Right lung (tissue), 5 donors: ENCODE data around the gene DENND1A. TPM values are rescaled to one million over a fixed set of nuclear protein-coding genes. Genes with fewer than 3 reads are reported as not detected.
A peak's percentile ranks its signal among the peaks of the same experiment; 100 is the strongest.

Experiments used
- DNase-seq, 2 donors: peaks; one replicate each; pipeline ENCODE4 v3.0.0-alpha.2; 2013
- polyA plus RNA-seq, 5 donors: library from polyadenylated mRNA; unstranded; fragments of 120-200 nt; gene quantifications; one replicate each; pipeline versions ENCODE4 v1.2.1 to v1.2.3, GENCODE V29; 2013; ENCODE audit warnings: inconsistent platforms in 1 of 5, low replicate concordance in 1 of 5; ENCODE audit not compliant: insufficient read length in 5 of 5, insufficient read depth in 1 of 5

Gene DENND1A
- polyA plus RNA-seq, 5 donors, result 7.2 to 9.6 (median 8.9) TPM

DNA sequence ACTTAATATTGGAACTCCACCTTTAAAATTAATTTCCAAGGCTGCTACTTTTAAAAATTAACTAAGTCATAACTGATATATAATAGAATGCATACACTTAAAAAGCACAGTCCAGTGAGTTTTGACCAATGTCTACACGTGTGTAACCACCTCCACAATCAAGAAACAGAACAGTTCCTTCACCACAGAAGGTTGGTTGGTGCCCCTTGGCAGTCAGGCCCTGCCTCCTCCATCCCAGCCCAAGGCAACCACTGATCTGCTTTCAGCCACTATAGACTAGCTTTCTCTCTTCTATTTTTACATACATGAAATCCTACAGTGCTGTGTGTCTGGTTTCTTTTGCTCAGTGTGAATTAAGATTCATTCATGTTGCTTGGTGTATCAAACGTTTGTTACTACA lies 358.7 kb downstream of the DENND1A start:
- no peak for DNase-seq

DNA sequence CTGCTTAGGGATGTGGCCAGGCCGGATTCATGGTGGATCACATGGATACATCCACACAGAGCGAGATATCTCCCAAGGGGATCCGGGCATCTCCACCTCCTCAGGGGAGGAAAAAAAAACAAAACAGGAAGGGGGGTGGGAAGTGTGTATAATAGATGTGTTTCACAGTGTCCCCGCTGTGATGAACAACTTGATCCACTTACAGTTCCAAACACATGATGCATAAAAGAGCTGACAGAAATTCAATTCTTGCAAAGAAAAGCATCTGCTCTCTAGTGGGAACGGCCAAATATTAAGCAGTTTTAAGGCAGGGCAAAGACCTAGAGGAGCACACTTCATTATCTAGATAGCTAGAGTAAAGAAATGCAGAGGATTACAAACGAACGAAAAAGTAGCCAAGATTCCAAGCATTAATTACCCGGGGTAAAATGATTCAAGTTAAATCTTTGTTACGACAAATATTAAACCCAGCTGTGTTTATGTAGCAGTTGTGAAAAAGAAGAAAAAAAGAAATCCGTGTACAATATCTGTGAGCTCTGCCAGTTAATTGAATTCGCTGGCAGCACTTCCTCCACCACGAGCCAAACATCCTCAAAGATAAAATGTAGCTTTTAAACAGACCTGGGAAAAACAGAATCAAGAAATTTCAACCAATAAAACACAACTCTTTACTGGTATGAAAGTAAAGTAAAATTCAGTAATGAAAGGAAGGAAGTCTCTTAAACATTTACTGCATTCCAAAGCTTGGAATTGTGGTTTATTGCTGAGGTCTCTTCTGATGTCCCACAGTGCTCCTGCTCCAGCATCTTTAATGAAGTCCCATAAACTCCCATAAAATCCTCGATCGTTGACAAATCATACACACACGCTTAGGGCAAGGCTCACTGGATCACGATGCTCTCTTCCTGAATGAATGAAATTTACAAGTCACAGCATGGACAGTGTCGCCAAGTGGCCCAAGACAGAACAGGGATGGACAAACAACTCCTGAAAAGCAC lies 360.9 kb downstream of the DENND1A start:
- DNase-seq, result peak; percentile 79 to 87

DNA sequence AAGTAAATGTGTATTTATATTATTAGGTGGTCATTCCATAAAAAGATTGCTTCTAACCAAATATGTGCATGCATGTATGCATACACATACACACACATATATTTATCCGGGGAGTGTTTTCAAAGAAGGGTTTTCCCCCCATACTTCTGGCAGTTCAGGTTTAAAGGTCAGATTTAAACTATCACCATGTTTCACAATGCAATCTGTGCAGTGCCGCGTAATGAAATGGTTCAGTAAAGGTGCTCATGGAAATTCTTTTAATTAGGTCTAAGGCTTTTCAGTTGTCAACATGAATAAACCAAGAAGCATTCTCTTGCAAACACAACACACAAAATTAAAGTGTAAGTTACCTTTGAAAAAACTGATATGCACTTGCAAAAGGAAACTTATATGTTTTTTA lies 362.9 kb downstream of the DENND1A start:
- DNase-seq, result no peak

DNA sequence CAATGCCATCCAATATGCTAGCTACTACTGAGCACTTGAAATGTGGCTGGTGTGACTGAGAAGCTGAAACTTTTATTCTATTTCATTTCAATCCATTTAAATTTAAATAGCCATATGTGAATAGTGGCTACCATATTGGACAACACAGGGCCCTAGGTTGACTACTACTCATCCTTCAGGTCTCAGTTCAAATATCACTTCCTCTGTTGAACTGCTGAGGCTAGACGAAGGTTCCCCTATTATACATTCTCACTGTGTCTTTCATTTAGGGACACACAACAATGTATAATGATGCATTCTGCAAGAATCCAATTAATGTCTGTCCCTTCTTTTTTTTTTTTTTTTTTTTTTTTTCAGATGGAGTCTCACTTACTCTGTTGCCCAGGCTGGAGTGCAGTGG lies 365.3 kb downstream of the DENND1A start:
- DNase-seq, result no peak

GRCh38 chr9:123562844-123563346 lies 367.0 kb downstream of the DENND1A start:
- DNase-seq, result no peak

DNA sequence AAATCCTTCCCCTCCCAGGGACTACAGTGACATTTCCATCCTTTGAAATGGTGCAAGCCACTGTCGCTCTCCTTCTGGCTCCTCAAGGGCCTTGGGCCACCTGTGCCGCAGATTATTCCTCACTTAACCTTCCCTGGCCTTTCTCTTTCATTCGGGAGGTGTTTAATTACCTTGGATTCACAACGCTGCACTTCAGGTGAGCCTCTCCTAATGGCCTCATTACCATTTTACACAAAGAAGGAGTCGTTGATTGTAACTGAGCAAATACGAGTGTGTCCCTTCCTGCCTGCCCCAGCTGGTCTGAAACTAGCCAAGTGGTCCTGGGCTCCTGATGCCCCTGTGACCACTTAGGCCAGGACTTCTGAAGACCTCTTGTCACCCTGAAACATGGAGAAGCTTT lies 368.9 kb downstream of the DENND1A start:
- no peak for DNase-seq

DNA sequence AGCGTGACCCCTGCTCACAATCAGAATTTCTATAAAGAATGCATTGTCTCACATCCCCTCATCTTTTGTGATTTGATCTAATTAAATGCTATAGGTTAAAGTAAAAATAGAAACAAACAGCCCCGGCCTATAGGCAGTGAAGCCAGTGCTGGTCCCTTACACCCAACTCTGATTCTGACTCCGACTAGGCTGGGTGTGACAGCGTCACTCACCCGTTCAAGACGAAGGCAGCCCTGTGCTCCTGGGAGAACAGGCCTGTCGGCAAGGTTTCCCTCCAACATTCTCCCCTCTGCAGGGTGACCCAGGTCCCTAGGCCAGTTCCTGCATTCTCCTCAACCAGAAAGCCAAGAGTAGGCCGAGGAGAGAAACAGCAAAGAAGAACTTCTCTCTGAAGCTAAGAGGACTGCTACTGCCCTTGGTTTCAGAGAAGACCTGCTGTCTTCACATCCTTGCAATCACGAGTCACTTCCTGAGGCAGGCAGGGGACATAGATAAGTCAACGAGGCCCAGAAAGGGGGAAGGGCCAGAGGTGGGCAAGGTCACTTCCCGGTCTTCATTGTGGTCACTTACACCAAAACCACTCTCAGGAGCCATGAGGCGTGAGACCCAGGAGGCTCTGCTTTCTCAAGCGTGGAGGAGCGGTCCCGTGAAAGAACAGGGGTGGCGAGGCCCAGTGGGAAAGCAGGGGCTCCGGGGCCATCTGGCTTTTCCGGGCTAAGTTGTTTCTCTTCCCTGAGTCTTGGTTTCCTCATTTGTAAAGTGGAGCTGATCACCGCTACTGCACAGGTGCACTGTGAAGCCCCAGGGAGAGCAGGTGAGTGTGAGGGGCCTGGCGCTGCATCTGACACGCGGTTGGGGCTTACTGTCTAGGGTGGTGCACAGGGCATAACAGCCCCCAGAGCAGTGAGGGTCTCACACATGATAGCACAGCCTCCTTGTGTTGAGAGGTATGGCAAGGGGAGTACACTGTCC lies 373.2 kb downstream of the DENND1A start:
- no peak for DNase-seq

DNA sequence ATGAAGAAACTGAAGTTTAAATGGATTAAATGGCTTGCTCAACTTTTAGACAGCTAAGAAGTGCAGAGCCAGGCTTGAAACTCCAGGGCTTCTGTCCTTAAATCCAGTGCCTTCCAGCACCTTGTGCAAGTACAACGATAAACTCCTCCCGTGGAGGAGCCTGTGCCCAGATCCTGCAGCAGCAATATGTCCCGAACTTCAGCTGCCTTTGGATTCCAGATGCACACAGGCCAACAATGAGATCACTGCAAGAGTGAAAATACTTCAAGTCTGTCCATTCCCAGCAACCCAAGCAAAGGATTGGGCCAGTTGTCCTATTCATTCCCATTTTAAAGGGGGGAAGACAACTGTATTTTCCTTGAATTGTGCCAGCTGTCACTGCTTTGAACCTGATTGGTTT lies 374.3 kb downstream of the DENND1A start:
- no peak for DNase-seq

DNA sequence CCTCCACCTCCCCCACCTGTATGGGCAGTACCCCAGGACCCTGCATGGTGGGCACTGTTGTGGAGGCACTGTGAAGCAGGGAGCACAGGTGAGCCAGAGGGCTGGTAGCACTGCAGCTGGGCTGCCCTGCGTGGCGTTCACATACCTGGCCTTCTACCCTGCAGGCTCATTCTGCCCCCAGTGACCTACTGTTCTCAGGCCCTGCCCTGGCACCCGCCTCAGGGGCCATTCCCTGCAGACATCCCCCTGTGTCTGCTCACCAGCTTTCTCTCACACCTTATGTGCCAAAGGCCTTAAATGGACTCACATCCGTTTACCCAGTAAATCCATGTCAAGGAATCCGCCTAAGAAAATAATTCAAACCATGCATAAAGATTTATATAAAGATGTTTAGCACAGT lies 377.4 kb downstream of the DENND1A start:
- no peak for DNase-seq

GRCh38 chr9:123551734-123552133 lies 378.2 kb downstream of the DENND1A start:
- no peak for DNase-seq

DNA sequence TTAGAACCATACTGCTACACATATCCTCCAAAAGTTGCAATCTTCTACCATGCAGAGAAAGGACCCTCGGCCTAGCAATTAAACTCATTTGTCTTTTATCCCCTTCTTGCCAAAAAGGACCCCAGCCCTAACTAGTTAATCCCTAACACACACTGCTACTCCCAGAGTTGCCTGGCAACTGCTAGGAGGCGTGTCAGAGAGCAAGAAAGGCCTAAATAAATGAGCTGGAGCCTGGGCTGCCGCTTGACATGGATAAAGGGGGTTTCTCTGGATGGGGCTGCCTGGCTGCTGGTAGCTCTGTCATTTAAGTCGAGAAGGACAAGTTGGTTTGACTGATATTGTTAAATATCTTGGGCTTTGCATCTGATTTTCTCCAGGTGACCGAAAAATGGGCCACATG lies 379.1 kb downstream of the DENND1A start:
- no peak for DNase-seq

GRCh38 chr9:123550012-123550411 lies 379.9 kb downstream of the DENND1A start:
- DNase-seq, result no peak

DNA sequence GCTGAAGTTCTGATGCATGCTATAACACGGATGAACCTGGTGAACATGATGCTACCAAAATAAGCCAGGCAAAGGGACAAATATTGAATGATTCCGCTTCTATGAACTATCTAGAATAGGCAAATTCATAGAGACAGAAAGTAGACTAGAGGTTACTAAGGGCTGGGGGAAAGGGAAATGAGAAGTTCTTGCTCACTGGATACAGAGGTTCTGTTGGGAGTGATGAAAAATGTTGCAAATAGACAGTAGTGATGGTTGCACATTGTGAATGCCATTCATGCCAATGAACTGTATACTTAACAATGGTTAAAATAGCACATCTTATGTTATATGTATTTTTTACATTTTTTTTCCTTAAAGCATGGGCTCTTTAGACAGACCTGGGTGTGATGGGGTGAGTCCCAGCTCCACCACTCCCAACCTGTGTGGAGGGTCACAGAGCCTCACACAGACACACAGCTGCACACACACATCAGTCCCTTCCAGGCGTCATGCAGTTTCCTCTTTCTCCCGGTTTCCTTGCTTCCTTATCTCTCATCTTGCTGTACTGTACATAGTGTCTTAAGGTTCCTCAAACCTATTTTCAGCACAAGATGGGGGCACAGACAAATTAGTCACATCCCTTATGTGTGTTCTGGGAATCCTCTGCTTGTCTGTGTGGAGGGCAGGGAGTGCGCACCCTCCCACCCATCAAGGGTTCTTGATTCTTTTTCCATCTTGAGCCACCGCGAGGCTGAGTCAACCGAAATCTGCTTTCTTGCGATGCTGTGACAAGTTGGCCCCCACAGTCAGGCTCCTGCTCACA lies 381.0 kb downstream of the DENND1A start:
- no peak for DNase-seq

DNA sequence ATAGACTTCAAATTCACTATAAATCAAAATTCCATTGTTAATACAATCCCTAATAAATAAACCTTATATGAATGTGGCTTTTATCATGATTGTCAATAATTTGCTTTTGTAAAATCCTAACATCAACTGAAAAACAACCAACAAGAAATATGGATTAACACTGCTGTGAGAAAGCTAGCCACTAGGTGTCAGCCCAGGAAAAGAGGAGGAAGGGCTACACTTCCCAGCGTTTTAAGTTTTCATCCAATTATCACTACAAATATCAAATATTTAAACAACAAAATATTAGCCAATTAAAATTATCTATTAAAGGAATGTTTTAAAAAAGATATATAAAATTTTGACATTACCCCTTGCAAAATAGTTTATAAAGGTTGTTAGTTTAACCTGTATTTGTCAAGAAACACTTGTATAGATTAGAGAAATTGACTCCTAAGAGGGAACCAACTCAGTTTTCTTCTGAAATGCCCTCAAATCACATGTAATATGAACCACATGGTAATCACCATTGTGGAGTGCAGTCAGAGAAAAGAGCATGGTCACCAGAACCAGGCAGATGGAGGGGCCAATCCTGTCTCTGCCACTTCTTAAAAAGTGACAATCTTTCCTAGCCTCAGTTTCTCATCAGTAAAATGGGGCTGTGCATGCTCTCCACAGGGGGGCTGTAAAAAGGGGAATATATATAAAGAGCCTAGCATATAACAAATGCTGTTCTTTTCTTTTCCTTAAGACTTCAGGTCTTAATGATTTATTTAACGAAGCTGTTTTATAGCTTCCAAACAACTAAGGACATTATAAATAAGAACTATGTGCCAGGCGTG lies 385.7 kb downstream of the DENND1A start:
- peak; percentile 14 to 15 for DNase-seq

DNA sequence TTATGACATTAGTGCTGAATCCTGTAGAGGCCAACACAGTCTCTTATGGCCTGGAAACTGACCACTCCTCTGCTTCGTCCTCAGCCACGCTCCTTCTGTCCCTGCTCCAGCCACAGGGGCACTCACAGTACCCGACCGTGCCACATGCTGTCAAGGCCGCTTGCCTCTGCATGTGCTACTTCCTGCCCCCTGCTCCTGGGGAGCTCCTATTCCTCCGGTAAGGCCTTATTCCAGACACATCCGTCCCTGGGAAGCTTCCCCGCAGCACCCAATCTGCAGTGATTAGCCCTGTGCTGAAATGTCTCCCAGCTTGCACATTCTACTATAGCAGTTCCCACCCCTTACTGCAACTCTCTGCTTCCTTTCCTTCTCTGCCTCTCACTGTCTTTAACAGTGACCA lies 386.4 kb downstream of the DENND1A start:
- no peak for DNase-seq

DNA sequence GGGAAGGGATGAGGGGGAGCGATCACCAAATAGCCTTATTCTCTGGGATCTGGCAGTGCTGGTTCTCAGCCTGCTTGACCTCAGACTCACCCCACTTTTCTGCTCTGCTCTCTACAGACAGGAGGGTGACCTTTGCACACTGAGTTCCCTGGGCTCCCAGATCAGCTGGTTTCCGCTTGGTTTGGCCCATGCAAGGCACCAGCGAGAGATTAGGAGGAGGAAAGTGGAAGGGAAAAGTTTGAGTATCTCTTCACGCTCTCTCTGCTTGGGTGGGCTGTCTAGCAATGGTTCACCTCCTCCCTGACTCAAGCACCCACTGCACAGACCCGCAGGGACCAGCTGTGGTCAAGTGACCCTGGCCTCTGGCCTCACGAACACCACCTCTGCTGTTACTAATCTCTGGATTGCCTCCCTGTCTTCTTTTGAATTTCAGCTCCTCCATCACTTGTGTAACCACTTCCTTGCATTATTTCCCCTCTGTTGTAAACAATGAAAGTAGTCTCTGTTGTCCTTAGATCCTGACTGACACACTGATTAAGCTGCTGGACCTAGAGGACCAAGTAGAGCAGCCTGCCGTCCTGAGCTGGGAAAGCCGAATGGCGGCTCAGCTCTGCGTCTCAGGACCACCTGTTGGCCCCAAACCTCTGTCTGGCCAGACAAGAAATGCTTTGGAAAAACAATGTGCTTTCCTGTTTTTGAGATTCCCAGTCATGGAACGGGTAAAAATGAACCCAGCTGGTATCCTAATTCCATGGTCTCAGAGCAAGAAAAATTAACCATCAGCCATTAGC lies 387.3 kb downstream of the DENND1A start:
- DNase-seq, result no peak

- DNase-seq, result no peak
These were observed 388.5 kb downstream of the DENND1A start for GRCh38 chr9:123541411-123541810.

- no peak for DNase-seq
These were observed 389.5 kb downstream of the DENND1A start for GRCh38 chr9:123540457-123540856.

GRCh38 chr9:123537809-123538208 lies 392.1 kb downstream of the DENND1A start:
- no peak for DNase-seq

- no peak for DNase-seq
These were observed 393.5 kb downstream of the DENND1A start for GRCh38 chr9:123536455-123536868.
